AG04450 (cell line): ENCODE results near the gene IFNA16. TPM values are rescaled to one million over a fixed set of nuclear protein-coding genes. Genes with fewer than 3 reads are reported as not detected.
A peak's percentile ranks its signal among the peaks of the same experiment; 100 is the strongest.
"Not testable (repeated sequence)": the region's sequence is repeated elsewhere in the genome, so short reads cannot be mapped to it uniquely, and the experiment has no call there.

ENCODE experiments used
- CTCF ChIA-PET: fragments of 300-600, 350-600 bp; formaldehyde crosslinking; extraction: SDS; loops from one replicate; lab custom pipeline; 2022; ENCODE audit warnings: antibody characterized with exemption, inconsistent platforms; lab: Charles Lee
- POLR2A ChIA-PET: fragments of 350-600 bp; formaldehyde crosslinking; extraction: SDS; loops from one replicate; lab custom pipeline; 2021; ENCODE audit warnings: antibody characterized with exemption, inconsistent platforms; lab: Yijun Ruan, JAX
- DNase-seq: peaks from one replicate; pipeline ENCODE4 v3.0.0-alpha.2; 2011; ENCODE audit warnings: low read depth, low spot score
- H3K27ac ChIP-seq: one replicate; pipeline ENCODE4 v1.5.1; 2012; ENCODE audit warnings: low read depth, low read length, control low read depth
- H3K27me3 ChIP-seq: one replicate; pipeline ENCODE4 v1.6.0; 2012; ENCODE audit warnings: low read length; ENCODE audit not compliant: control insufficient read depth, insufficient read depth
- H3K4me3 ChIP-seq: 2 replicates; pipeline ENCODE4 v1.5.1; 2011; ENCODE audit warnings: mild to moderate bottlenecking, low read depth, low read length, control low read depth
- H3K9me3 ChIP-seq: 2 replicates; pipeline ENCODE4 v1.5.1; 2012; ENCODE audit warnings: low read length; ENCODE audit not compliant: control insufficient read depth, insufficient read depth
- polyA plus RNA-seq: library from polyadenylated mRNA; depleted of rRNA; stranded (reverse); fragments of >200 nt; gene quantifications from 2 replicates; pipeline ENCODE4 v1.2.3, GENCODE V29; 2011; rRNA removed
- TF ChIP-seq, protein P1 (sequence below): IDR thresholded peaks from 2 replicates; pipeline ENCODE4 v1.5.1; 2011; ENCODE audit warnings: low read depth, low read length, control low read depth, inconsistent platforms

IFNA16 gene
- polyA plus RNA-seq, 1 experiment = not detected

GRCh38 chr9:21182810-21183736 lies 34.0 kb downstream of the IFNA16 start:
- DNase-seq, H3K9me3 ChIP-seq, H3K4me3 ChIP-seq, H3K27me3 ChIP-seq, H3K27ac ChIP-seq, POLR2A ChIA-PET: not testable (repeated sequence)
- CTCF ChIA-PET = interaction anchor here (0.6 to 1.4 kb wide), 6 partner anchors 9 to 1941 kb away, joined by 3 to 8 read pairs (median 4); no protein-coding TSS in a partner anchor
- TF ChIP-seq, protein P1, sequence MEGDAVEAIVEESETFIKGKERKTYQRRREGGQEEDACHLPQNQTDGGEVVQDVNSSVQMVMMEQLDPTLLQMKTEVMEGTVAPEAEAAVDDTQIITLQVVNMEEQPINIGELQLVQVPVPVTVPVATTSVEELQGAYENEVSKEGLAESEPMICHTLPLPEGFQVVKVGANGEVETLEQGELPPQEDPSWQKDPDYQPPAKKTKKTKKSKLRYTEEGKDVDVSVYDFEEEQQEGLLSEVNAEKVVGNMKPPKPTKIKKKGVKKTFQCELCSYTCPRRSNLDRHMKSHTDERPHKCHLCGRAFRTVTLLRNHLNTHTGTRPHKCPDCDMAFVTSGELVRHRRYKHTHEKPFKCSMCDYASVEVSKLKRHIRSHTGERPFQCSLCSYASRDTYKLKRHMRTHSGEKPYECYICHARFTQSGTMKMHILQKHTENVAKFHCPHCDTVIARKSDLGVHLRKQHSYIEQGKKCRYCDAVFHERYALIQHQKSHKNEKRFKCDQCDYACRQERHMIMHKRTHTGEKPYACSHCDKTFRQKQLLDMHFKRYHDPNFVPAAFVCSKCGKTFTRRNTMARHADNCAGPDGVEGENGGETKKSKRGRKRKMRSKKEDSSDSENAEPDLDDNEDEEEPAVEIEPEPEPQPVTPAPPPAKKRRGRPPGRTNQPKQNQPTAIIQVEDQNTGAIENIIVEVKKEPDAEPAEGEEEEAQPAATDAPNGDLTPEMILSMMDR = peak; percentile 45

DNA sequence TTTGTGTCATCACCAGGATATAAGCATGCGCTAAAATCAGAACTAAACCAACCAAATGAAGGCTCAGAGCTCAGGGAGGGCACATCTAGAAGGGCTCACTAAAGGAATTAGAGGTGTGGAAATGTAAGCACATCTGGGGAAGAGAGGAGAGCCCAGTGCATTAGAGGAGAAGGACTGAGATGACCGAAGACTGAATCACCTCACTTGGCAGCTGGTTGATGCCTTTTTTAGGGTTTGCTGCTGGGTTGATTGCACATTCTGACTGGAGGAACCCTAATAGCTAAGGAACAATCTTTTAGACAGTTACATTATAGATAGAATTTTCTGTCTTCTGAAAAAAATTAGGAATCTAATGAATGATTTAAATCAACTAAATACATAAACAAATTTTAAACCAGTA lies 42.4 kb downstream of the IFNA16 start:
- CTCF ChIA-PET = interaction anchor here (1.8 kb wide), 1 partner anchor 8 kb away, joined by 8 read pairs; no protein-coding TSS in a partner anchor
- H3K27me3 ChIP-seq = no peaks in the 10 kb centered on the region
- no peak overlapping the region for H3K4me3 ChIP-seq
- H3K9me3 ChIP-seq = no peaks in the 10 kb centered on the region
- no peak for DNase-seq
- POLR2A ChIA-PET = no interaction called here
- TF ChIP-seq, protein P1 = no peak
- H3K27ac ChIP-seq = no peak overlapping the region

GRCh38 chr9:21172156-21172555 lies 45.0 kb downstream of the IFNA16 start:
- TF ChIP-seq, protein P1 = no peak
- ChIA-PET CTCF (no interaction called here), POLR2A (no interaction called here)
- H3K9me3 ChIP-seq = no peaks in the 10 kb centered on the region
- no peak overlapping the region for H3K27ac ChIP-seq
- DNase-seq = no peak
- H3K27me3 ChIP-seq = no peaks in the 10 kb centered on the region
- H3K4me3 ChIP-seq = no peak overlapping the region

DNA sequence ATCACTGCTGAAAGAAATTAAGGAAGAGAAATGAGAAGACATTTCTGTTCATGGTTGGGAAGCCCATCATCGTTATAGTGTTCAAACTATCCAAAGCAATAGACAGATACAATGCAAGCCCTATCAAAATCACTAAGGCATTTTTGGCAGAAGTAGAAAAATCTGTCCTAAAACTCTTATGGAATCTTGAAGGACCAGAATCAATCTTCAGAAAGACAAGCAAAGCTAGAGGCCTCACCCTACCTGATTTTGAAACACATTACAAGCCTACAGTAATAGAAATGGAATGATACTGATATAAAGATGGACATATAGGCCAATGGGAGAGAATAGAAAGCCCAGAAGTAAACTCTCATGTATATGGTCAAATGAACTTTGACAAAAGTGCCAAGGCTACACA lies 45.8 kb downstream of the IFNA16 start:
- TF ChIP-seq, protein P1 = no peak
- ChIA-PET POLR2A (no interaction called here), CTCF (no interaction called here)
- no peak overlapping the region for H3K27ac ChIP-seq
- no peak for DNase-seq
- H3K27me3 ChIP-seq = no peaks in the 10 kb centered on the region
- no peaks in the 10 kb centered on the region for H3K9me3 ChIP-seq
- H3K4me3 ChIP-seq = no peak overlapping the region

DNA sequence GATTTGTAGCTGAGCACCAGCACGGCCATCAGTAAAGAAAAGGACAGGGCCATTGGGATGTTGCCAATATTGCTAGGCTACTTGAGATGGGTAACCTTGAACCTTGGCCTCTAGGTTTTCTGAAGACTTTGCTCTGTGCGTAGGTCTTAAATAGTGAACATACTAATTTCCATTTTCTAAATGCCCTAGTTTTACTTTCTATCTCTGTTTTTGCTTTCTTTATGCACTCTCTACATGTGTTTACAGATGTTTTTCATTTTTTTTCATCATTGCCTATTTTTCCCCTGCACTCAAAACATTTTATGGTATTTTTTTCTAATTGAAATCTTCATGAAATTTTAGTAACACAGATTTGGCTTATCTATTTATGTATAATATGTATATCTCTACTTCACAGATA lies 50.6 kb downstream of the IFNA16 start, which contains the start of gene IFNA21:
IFNA21 (minus strand) TSS at position 101 of the 400 bp plus-strand sequence; CDS start at position 53, 48 bp downstream.
- CTCF ChIA-PET, H3K27me3 ChIP-seq, DNase-seq, H3K4me3 ChIP-seq, H3K27ac ChIP-seq, H3K9me3 ChIP-seq, POLR2A ChIA-PET: not testable (repeated sequence)

Other genes starting within 250 kb of the IFNA16 start
- 8.5 and 12.1 TPM in 2 replicates for gene HACD4, start 185.7 kb downstream of the IFNA16 start, polyA plus RNA-seq
- not detected in 2 replicates for gene IFNB1, start 139.4 kb downstream of the IFNA16 start, polyA plus RNA-seq
- not detected in 2 replicates for gene IFNW1, start 75.5 kb downstream of the IFNA16 start, polyA plus RNA-seq
- gene IFNA21, start 50.7 kb downstream of the IFNA16 start, polyA plus RNA-seq = not detected in 2 replicates
- not detected in 2 replicates for gene IFNA4, start 29.7 kb downstream of the IFNA16 start, polyA plus RNA-seq
- gene IFNA7, start 15.1 kb downstream of the IFNA16 start, polyA plus RNA-seq = not detected in 2 replicates
- not detected in 2 replicates for gene IFNA10, start 10.2 kb downstream of the IFNA16 start, polyA plus RNA-seq
- not detected in 2 replicates for gene IFNA17, start 10.9 kb upstream of the IFNA16 start, polyA plus RNA-seq
- gene IFNA14, start 22.7 kb upstream of the IFNA16 start, polyA plus RNA-seq = not detected in 2 replicates
- gene IFNA5, start 88.0 kb upstream of the IFNA16 start, polyA plus RNA-seq = not detected in 2 replicates
- 32.4 and 42.2 TPM in 2 replicates for gene KLHL9, start 118.1 kb upstream of the IFNA16 start, polyA plus RNA-seq
- gene IFNA6, start 133.6 kb upstream of the IFNA16 start, polyA plus RNA-seq = not detected in 2 replicates
- gene IFNA13, start 150.7 kb upstream of the IFNA16 start, polyA plus RNA-seq = not detected in 2 replicates
- not detected in 2 replicates for gene IFNA2, start 168.1 kb upstream of the IFNA16 start, polyA plus RNA-seq
- gene IFNA8, start 191.8 kb upstream of the IFNA16 start, polyA plus RNA-seq = not detected in 2 replicates
- not detected in 2 replicates for gene IFNA1, start 223.1 kb upstream of the IFNA16 start, polyA plus RNA-seq